Stimulated activated CD4-positive, alpha-beta T cell treated with anti-CD3 and anti-CD28 coated beads, TNF-alpha, amount 100 ng/mL, for 4 hours (primary cell): ENCODE measurements around the gene TMIE.

Experiments
- DNase-seq, 3 experiments: peaks; one replicate each; pipeline ENCODE4 v3.0.0-alpha.2; 2020; ENCODE audit warnings: low read depth in 3 of 3

TMIE gene

DNA sequence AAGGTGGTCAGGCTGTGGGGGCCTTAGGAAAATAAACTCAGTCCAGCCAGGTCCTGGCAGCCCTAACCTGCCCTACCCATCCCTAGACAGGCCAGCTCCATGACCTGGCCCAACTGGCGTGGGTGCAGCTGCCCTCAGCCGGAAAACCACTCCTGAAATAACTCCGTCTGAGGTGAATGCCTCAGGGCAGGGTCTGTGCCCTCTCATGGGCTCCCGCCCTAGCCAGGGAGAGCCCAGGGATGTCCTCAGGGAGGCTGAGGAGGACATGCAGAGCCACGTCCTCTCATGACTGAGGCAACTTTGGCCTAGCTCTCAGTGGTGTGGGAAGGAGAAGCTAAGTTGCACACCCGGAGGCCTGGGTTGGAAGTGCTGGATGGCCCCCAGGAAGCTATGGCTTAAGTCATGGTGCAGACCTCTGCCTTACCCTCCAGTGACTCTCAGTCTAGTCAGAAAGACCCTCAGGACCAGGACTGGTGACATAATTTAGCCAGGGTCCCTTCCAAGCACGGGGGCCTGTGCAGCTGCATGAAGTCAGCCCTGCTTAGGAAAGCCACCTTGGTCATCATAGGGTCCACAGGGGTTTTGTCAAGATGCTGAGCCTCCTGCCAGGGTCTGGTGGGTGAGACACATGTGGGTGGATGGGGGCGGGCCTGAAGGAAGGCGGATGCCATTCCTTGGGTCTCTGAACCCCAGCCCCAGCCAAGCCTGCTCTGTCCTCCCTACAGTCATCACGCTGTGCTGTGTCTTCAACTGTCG lies 7.4 kb downstream of the TMIE start:
- no peak for DNase-seq

DNA sequence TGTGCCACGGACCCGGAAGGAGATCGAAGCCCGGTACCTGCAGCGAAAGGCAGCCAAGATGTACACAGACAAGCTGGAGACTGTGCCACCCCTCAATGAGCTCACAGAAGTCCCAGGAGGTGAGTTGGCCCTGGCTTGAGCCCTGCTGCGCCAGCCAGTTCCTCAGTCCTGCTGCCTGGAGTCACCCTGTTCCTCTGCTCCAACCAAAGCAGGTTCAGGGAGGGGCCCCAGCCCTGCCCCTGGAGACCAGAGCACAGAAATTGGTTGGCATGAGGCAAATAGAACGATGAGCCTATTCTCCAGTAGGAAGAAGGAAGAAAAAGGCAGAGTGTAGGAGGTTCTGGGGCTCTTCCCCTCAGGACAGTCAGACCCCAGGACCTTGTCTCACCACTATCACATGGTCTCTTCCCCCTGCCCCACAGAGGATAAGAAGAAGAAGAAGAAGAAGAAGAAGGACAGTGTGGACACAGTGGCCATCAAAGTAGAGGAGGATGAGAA lies 8.0 kb downstream of the TMIE start:
- DNase-seq: no peak

- no peak for DNase-seq
Observed at GRCh38 chr3:46709721-46710120, 8.5 kb downstream of the TMIE start.

DNA sequence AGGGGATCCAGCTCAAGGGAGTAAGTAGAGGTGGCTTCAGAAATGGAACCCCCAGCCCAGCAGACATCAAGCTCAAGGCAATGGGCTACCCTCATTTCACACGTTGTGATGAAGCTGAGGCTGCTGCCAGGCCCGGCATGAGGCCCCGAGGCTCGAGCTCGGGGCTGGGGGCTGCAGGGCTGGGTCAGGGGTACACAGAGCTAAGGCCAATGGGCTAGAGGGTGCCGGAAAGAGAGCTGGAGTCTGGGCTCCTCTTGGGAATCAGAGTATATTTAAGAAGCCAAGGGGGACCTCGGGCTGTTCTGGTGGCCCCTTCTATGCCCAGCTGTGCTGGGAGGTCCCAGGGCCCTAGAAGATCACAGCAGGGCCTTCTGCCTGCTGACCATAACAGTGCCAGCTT lies 9.0 kb downstream of the TMIE start:
- DNase-seq: no peak

- no peak for DNase-seq
Observed at GRCh38 chr3:46710671-46711295, 9.6 kb downstream of the TMIE start.

DNA sequence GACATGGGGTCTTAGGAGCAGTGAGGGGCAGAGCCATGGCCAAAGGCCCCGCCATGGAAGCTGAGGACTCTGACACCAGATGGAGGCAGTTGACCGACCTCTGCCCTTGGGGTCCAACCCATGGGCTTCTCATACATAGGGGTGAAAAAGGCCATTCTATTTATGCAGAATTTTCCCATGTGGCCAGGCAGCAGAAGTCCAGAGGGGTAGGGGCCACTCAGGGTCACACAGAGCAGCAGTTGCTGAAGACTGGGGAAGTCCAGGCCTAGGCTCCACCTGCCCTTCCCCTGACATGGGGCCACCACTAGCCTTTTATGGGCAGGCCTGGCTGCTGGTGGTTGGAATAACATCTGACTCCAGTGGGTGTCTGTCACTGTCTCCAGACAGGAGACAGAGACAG lies 10.1 kb downstream of the TMIE start:
- DNase-seq: no peak

- no peak for DNase-seq
Observed at GRCh38 chr3:46711760-46712159, 10.6 kb downstream of the TMIE start.

GRCh38 chr3:46712191-46713049 lies 11.2 kb downstream of the TMIE start:
- no peak for DNase-seq

GRCh38 chr3:46713050-46713897 lies 12.1 kb downstream of the TMIE start:
- DNase-seq: no peak

DNA sequence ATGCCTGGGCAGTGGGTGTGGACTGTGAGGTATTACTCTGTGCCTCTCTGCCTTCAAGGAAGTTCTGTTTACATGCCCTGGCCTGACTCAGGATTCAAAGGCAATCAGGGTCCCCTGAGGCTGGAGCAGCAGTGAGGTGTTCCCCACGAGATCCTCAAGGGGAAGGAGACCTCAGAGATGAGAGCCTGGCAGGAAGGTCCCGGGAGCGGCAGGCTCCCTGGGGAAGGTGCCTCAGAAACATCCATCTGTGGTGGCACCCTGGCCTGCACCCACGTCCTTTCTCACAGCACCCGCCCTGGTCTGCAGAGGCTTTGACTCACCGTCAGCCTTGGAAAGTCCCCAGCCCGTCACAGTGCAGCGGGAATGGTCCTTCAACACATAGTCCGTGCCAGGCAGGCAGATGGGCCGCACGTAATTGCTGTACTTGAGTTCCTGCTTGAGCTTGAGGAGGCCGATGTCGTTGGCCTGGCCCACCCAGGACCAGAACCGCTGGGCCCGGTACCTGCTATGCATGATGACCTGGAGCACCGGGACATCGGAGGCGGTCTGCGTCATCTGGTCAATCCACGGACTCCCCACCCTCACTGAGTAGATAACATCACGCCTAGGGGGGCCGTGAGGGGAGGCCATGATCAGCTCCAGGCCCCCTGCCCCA lies 12.8 kb downstream of the TMIE start:
- no peak for DNase-seq

DNA sequence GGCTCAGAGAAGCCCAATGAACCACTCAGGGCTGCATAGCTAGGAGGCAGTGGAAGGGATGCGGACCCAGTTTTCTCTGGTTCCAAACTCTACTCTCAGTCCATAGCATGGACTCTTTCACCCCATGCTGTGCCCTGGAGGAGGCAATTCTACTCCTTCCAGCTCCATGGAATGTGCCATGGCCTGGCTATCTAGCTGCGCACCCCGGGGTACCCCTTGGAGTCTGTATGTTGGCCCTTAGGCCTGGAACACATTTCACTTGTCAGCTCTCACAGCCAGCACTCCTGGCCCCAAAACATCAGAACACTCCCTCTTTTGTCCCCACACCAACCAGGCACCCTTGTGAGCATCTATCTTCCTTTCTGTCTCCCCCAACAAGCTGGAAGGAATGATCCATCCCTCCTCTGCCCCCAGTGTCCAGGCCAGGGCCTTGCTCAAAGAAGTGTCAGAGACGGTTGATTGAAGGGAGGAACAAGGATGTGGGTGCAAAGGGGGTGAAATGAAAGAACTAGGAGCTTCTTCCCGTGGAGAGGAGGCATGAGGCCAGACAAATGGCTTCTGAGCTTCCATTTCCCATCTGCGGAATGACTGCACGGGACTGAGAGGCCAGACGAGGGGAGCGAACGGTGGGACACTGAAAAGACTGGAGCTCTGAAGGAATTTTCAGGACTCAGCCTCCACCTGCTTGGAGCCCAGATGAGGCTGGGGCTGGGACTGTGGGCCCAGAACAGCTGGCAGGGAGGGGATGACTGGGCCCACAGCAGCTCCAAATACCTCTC lies 13.7 kb downstream of the TMIE start:
- DNase-seq: no peak

DNA sequence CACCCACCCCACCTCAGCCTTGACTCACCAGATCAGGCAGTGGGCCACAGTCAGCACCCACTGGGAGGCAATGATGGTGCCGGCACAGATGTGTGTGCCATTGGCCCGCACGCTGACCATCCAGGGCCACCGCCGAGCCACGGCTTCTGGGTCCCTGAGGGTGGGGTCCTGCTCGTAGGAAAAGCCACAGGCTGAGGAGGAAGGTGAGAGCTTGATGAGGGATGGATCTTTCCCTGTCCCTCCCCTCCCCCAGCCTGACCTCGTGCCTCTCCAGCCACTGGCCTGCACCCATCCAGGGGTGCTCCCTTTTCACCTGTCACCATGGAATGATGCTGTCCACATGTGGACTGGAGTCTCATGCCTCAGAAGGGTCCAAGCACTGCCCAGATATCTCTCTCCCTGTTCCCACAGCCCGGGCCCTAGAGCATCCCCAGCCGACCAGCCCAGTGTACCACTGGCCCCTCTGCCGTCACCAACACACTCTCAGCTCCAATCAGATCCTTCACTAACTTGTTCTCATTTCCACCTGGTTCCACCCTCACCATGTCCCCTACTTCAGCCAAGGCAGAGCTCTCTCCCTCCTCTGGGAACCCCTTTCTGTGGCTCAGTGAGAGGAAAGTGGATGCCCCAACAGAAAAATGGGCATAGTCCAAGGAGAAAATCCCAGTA lies 14.4 kb downstream of the TMIE start:
- no peak for DNase-seq

GRCh38 chr3:46716461-46717441 lies 15.6 kb downstream of the TMIE start:
- DNase-seq: no peak

DNA sequence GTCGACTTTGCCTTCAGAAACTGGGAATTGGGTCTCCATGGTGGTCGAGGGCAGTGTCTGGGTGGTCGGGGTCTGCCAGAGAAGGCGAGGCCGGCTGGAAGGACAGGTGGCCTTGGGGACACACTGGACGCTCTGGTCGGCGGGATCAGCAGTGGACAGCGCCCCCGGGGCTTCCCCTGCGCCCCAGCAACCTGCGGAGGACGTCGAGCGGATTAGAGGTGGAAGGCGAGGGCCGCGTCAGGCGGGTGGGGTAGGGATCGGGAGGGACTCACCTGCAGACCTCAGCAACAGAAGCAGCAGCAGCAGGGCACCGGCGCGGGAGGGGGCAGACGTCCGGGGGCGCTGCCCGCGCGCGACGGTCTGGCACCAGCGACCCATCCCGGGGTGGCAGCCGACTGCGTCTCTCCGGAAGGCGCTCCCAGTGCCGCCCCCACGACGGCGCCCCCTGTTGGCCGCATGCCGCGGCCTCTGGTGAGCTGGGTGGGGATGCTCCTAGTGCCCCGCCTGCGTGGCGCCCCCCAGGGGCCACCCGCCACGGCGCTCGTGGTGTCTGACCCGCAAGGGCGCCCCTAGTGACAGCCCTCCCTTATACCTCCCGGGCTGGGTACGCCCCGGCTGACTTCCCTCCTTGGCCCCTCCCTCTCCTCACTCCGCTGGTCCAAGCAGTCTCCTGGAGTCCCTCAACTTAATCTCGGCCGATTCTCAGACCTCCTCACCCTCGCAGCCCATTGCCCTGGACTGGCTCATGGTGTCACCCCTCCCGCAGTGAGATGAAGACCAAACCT lies 16.4 kb downstream of the TMIE start, which contains the start of gene PRSS50:
PRSS50 (minus strand) TSS at position 423 of the 785 bp plus-strand sequence; CDS start at position 378, 45 bp downstream.
- DNase-seq: no peak

DNA sequence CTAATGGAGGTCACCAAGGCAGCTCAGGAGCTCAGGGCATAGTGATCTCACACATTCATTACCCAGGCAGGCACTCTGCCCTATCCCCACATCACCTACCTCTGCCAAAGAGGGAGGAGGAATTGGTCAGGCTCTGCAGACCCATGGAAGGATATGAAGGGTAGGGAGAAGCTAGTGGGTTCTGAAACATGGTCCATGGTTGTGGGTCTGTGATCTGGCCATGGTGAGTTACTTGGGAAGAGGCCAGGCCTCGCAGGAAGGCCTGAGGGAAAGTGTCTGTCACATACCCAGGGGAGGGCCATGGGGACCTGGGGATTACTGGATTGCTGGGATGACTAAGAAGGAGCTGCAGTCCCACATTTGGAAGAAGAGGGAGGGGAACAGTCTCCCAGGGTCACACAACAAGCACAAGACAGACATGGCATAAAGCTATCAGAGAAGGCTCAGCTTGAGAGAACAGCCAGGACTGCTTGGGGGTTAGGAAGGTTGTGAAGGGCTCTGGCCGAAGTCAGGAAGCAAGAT lies 17.9 kb downstream of the TMIE start:
- no peak for DNase-seq

DNA sequence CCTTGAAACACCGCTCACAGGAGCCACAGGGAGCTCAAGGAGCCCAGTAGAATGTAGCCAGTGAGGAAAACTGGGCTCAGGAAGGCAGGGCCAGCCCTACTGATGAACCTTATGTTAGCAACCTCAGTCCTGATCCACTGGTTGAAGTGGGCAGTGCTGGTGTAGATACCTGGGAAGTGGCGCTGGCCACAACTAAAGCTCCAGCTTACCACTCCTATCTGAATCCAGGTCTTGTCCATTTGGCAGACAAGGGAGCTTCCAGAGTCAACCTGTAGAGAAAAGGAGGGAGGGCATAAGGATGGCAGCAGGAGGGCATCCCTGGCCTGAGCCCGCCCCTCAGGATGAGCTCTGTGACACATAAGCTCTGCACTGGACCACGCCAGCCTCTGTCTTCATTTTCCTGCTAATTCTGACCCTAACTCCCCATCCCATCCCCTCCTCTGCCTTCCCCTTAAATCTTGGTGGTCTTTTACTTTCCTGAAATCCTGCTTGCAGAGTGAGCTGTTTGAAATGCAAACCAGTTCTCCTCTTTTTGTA lies 18.6 kb downstream of the TMIE start:
- DNase-seq: no peak

- DNase-seq: no peak
Observed at GRCh38 chr3:46721009-46721408, 19.8 kb downstream of the TMIE start.
